ENCODE data around the gene EXOC6B. TPM values are rescaled to one million over a fixed set of nuclear protein-coding genes. Genes with fewer than 3 reads are reported as not detected.

The EXOC6B gene
- polyA plus RNA-seq, 1 donor: 11.3 TPM

- no peak for DNase-seq
Observed at GRCh38 chr2:72155151-72155550, 670.7 kb downstream of the EXOC6B start.

GRCh38 chr2:72154386-72154975 lies 671.4 kb downstream of the EXOC6B start:
- DNase-seq: no peak

- no peak for DNase-seq
Observed at GRCh38 chr2:72153924-72154323, 671.9 kb downstream of the EXOC6B start.

GRCh38 chr2:72153026-72153791 lies 672.6 kb downstream of the EXOC6B start:
- no peak for DNase-seq

- no peak for DNase-seq
Observed at GRCh38 chr2:72150861-72151356, 674.9 kb downstream of the EXOC6B start.

GRCh38 chr2:72150157-72150860 lies 675.5 kb downstream of the EXOC6B start:
- DNase-seq: peak; percentile 87

- peak; percentile 47 for DNase-seq
Observed at GRCh38 chr2:72149556-72150156, 676.2 kb downstream of the EXOC6B start.

GRCh38 chr2:72148837-72149555 lies 676.8 kb downstream of the EXOC6B start:
- peak; percentile 85 for DNase-seq

- DNase-seq: no peak
Observed at GRCh38 chr2:72148003-72148836, 677.6 kb downstream of the EXOC6B start.

- DNase-seq: peak; percentile 58
Observed at GRCh38 chr2:72147303-72147971, 678.4 kb downstream of the EXOC6B start, which contains the start of gene CYP26B1. CYP26B1 (minus strand) TSS chr2:72147862; CDS start chr2:72147834, 28 bp downstream.

- DNase-seq: no peak
Observed at GRCh38 chr2:72146347-72147302, 679.2 kb downstream of the EXOC6B start.

GRCh38 chr2:72145658-72146329 lies 680.0 kb downstream of the EXOC6B start:
- DNase-seq: no peak

- DNase-seq: peak; percentile 91
Observed at GRCh38 chr2:72145289-72145657, 680.6 kb downstream of the EXOC6B start.

- DNase-seq: peak; percentile 81
Observed at GRCh38 chr2:72144632-72145288, 681.1 kb downstream of the EXOC6B start.

- DNase-seq: no peak
Observed at GRCh38 chr2:72144274-72144631, 681.6 kb downstream of the EXOC6B start.

GRCh38 chr2:72143441-72144273 lies 682.2 kb downstream of the EXOC6B start:
- peak; percentile 76 for DNase-seq
